Keratinocyte (primary cell): Measurements from ENCODE around the gene THAP10.
"Not testable (repeated sequence)": the region's sequence is repeated elsewhere in the genome, so short reads cannot be mapped to it uniquely, and the experiment has no call there.

Source experiments
- CTCF ChIP-seq, 3 experiments: IDR thresholded peaks in 1 of 3; conservative IDR thresholded peaks in 1 of 3; optimal IDR thresholded peaks in 1 of 3; 2 replicates in 2 of 3; 3 replicates in 1 of 3; pipeline versions ENCODE3 to v1.5.1; 2011; ENCODE audit warnings: low read length in 3 of 3, mild to moderate bottlenecking in 3 of 3, moderate library complexity in 2 of 3, control low read depth in 1 of 3, inconsistent platforms in 1 of 3; ENCODE audit not compliant: insufficient read depth in 2 of 3; ENCODE audit errors: extremely low read depth in 1 of 3
- EZH2 ChIP-seq: IDR thresholded peaks from one replicate; pipeline ENCODE4 v1.6.1; 2012; ENCODE audit warnings: inconsistent platforms, mild to moderate bottlenecking, low read length, moderate library complexity

DNA sequence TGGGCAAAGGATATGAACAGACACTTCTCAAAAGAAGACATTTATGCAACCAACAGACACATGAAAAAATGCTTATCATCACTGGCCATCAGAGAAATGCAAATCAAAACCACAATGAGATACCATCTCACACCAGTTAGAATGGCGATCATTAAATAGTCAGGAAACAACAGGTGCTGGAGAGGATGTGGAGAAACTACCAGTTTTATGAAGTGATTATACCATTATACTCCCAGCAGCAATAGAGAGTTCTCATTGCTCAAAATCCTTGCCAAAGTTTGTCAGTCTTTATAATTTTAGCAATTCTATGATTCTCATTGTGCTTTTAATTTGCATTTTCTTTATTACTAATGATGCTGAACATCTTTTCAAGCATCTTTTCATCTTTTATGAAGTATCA is 34.7 kb upstream of the THAP10 start:
- not testable (repeated sequence) for TF ChIP-seq EZH2; CTCF (optimal IDR thresholded peaks at IDR 0.05 in 1 of 3, IDR thresholded peaks at IDR 0.05 in 1 of 3, conservative IDR thresholded peaks at IDR 0.05 in 1 of 3; ENCODE audit: extremely low read depth in 1 of 3, insufficient read depth in 2 of 3, low read length in 3 of 3)
